Aorta (tissue), 5 donors: Measurements from ENCODE around the gene ATP2B1. TPM values are rescaled to one million over a fixed set of nuclear protein-coding genes. Genes with fewer than 3 reads are reported as not detected.
A peak's percentile ranks its signal among the peaks of the same experiment; 100 is the strongest.

Experiments used
- ATAC-seq: fragments of 200-7000 bp; cut with Tn5 transposase; one replicate; pipeline ENCODE4 v1.9.1; 2022; ENCODE audit warnings: moderate library complexity; ENCODE audit not compliant: low FRiP score
- DNase-seq, 2 donors: peaks; one replicate each; pipeline ENCODE4 v3.0.0-alpha.2; 2020
- H3K27ac ChIP-seq, 2 donors: one replicate each; pipeline ENCODE4 v1.5.1; 2013; ENCODE audit warnings: low read length in 2 of 2, mild to moderate bottlenecking in 2 of 2, moderate library complexity in 2 of 2, control low read depth in 1 of 2, inconsistent platforms in 1 of 2, low read depth in 1 of 2
- H3K27me3 ChIP-seq, 2 donors: one replicate each; pipeline ENCODE4 v1.6.1; 2013; ENCODE audit warnings: control low read depth in 1 of 2, low read length in 1 of 2, mild to moderate bottlenecking in 1 of 2, moderate library complexity in 1 of 2; ENCODE audit not compliant: insufficient read depth in 2 of 2, control insufficient read depth in 1 of 2
- H3K36me3 ChIP-seq, 2 donors: one replicate each; pipeline ENCODE4 v1.6.1; 2013; ENCODE audit warnings: control low read depth in 1 of 2, low read length in 1 of 2, mild to moderate bottlenecking in 1 of 2; ENCODE audit not compliant: insufficient read depth in 2 of 2, control insufficient read depth in 1 of 2
- H3K4me1 ChIP-seq, 2 donors: one replicate each; pipeline ENCODE4 v1.6.1; 2013; ENCODE audit warnings: low read length in 2 of 2, control low read depth in 1 of 2, mild to moderate bottlenecking in 1 of 2, moderate library complexity in 1 of 2; ENCODE audit not compliant: insufficient read depth in 2 of 2, control insufficient read depth in 1 of 2
- H3K4me3 ChIP-seq, 2 donors: one replicate each; pipeline ENCODE4 v1.5.1; 2013; ENCODE audit warnings: low read length in 2 of 2, control low read depth in 1 of 2, mild to moderate bottlenecking in 1 of 2
- H3K9me3 ChIP-seq: one replicate; pipeline ENCODE4 v1.6.1; 2013; ENCODE audit warnings: mild to moderate bottlenecking, low read length; ENCODE audit not compliant: control insufficient read depth
- WGBS, 2 donors: extraction: QIAGEN DNeasy Blood & Tissue Kit; methylation state at CpG; one replicate each; pipeline ENCODE4 v1.1.7; 2013; 5-methylcytosine and 5-hydroxymethylcytosine counted together
- intact Hi-C, 2 donors: fragments of 100-400 bp; cut with DNase I; formaldehyde crosslinking; loops; one replicate each; pipeline versions ENCODE4 v1.14.2 to v1.15.0; 2022
- polyA plus RNA-seq, 2 donors: library from polyadenylated mRNA; stranded (reverse); fragments of 200-250 nt; gene quantifications; one replicate each; pipeline ENCODE4 v1.2.3, GENCODE V29; 2013
- total RNA-seq, 2 donors: library from RNA; stranded (reverse); fragmentation: NEBNext Ultra II Directional; extraction: Animal tissue kit (Norgen Biotek cat#: 25700); gene quantifications; one replicate each; pipeline ENCODE4 v1.2.1, GENCODE V29; 2021
- donor health status: healthy with polysubstance abuse.
- donor health status: Bipolar disorder and iron deficiency.
- donor health status: DM: no; HTN: no; CAD: no.
- donor health status: DM: no; HTN: no; CAD: no.
- donor health status: DM: yes; HTN: yes; CAD: no.

The ATP2B1 gene
- total and polyA plus RNA-seq, 4 donors = 5.7 to 44.8 (median 17.5) TPM

GRCh38 chr12:89707703-89708564 lies 704 bp downstream of the ATP2B1 start:
- H3K4me3 ChIP-seq = peak overlapping the region; percentile 52 to 94
- ATAC-seq = no peak
- intact Hi-C loops = loop anchor here in 1 of 2 donors (10.0 kb wide), 2 partner anchors 163 to 353 kb away; partner anchors contain the start of gene DUSP6
- peak overlapping the region in 1 of 2 donors; percentile 66 for H3K27ac ChIP-seq
- H3K9me3 ChIP-seq = no peaks in the 10 kb centered on the region
- 1% methylated on average over 66 to 73 of the region's 73 CpGs for WGBS, 2 donors
- no peaks in the 10 kb centered on the region for H3K4me1 ChIP-seq
- no peaks in the 10 kb centered on the region for H3K36me3 ChIP-seq
- no peaks in the 10 kb centered on the region for H3K27me3 ChIP-seq
- DNase-seq = peak; percentile 72 to 84

GRCh38 chr12:89706986-89707702 lies 1.5 kb downstream of the ATP2B1 start:
- ATAC-seq (no peak), DNase-seq (peak in 1 of 2 donors; percentile 54)
- no peaks in the 10 kb centered on the region for H3K36me3 ChIP-seq
- intact Hi-C loops = loop anchor here in 1 of 2 donors (10.0 kb wide), 2 partner anchors 162 to 352 kb away; partner anchors contain the start of gene DUSP6
- H3K27ac ChIP-seq = no peak overlapping the region
- no peaks in the 10 kb centered on the region for H3K9me3 ChIP-seq
- WGBS, 2 donors = 34 to 38% methylated on average over 17 of the region's 17 CpGs
- H3K4me1 ChIP-seq = no peaks in the 10 kb centered on the region
- H3K27me3 ChIP-seq = no peaks in the 10 kb centered on the region
- peak overlapping the region; percentile 38 to 94 for H3K4me3 ChIP-seq

- H3K27ac ChIP-seq = no peak overlapping the region
- H3K4me1 ChIP-seq = no peaks in the 10 kb centered on the region
- H3K36me3 ChIP-seq = no peaks in the 10 kb centered on the region
- ATAC-seq (no peak), DNase-seq (no peak)
- no peaks in the 10 kb centered on the region for H3K27me3 ChIP-seq
- intact Hi-C loops = loop anchor here in 1 of 2 donors (10.0 kb wide), 2 partner anchors 162 to 352 kb away; partner anchors contain the start of gene DUSP6
- 96% methylated on average over 7 of the region's 7 CpGs for WGBS, 2 donors
- H3K9me3 ChIP-seq = no peaks in the 10 kb centered on the region
- no peak overlapping the region for H3K4me3 ChIP-seq
Measured at GRCh38 chr12:89706551-89706950, 2.1 kb downstream of the ATP2B1 start.

GRCh38 chr12:89704457-89704856 lies 4.2 kb downstream of the ATP2B1 start:
- Histone ChIP-seq H3K4me3 (no peak overlapping the region), H3K9me3 (no peaks in the 10 kb centered on the region), H3K27ac (no peak overlapping the region), H3K36me3 (no peaks in the 10 kb centered on the region), H3K27me3 (no peaks in the 10 kb centered on the region), H3K4me1 (no peaks in the 10 kb centered on the region)
- intact Hi-C loops = loop anchor here in 1 of 2 donors (10.0 kb wide), 2 partner anchors 160 to 350 kb away; partner anchors contain the start of gene DUSP6
- DNase-seq = no peak
- 87 to 94% methylated on average over 1 of the region's 1 CpG for WGBS, 2 donors
- ATAC-seq = no peak

GRCh38 chr12:89703768-89704167 lies 4.9 kb downstream of the ATP2B1 start:
- Histone ChIP-seq H3K9me3 (no peaks in the 10 kb centered on the region), H3K27ac (no peak overlapping the region), H3K27me3 (no peaks in the 10 kb centered on the region), H3K36me3 (no peaks in the 10 kb centered on the region), H3K4me3 (no peak overlapping the region), H3K4me1 (no peaks in the 10 kb centered on the region)
- intact Hi-C loops = loop anchor here in 1 of 2 donors (10.0 kb wide), 2 partner anchors 159 to 349 kb away; partner anchors contain the start of gene DUSP6
- 83 to 94% methylated on average over 1 of the region's 1 CpG for WGBS, 2 donors
- DNase-seq (no peak), ATAC-seq (no peak)

- Histone ChIP-seq H3K4me3 (no peak overlapping the region), H3K4me1 (no peaks in the 10 kb centered on the region), H3K27ac (no peak overlapping the region), H3K36me3 (no peaks in the 10 kb centered on the region), H3K27me3 (no peaks in the 10 kb centered on the region), H3K9me3 (no peaks in the 10 kb centered on the region)
- intact Hi-C loops = loop anchor here in 1 of 2 donors (10.0 kb wide), 2 partner anchors 158 to 348 kb away; partner anchors contain the start of gene DUSP6
- DNase-seq (no peak), ATAC-seq (no peak)
- WGBS, 2 donors = 97% methylated on average over 1 of the region's 1 CpG
Measured at GRCh38 chr12:89702503-89702902, 6.1 kb downstream of the ATP2B1 start.

GRCh38 chr12:89701606-89702206 lies 6.9 kb downstream of the ATP2B1 start:
- WGBS, 2 donors = 96% methylated on average over 3 of the region's 3 CpGs
- no peak for ATAC-seq
- intact Hi-C loops = loop anchor here in 1 of 2 donors (10.0 kb wide), 2 partner anchors 157 to 347 kb away; partner anchors contain the start of gene DUSP6

GRCh38 chr12:89700191-89700810 lies 8.3 kb downstream of the ATP2B1 start:
- Histone ChIP-seq H3K9me3 (no peaks in the 10 kb centered on the region), H3K36me3 (no peaks in the 10 kb centered on the region), H3K27me3 (no peaks in the 10 kb centered on the region), H3K4me3 (no peak overlapping the region), H3K4me1 (no peaks in the 10 kb centered on the region), H3K27ac (no peak overlapping the region)
- DNase-seq (no peak), ATAC-seq (no peak)
- intact Hi-C loops = loop anchor here in 1 of 2 donors (10.0 kb wide), 2 partner anchors 156 to 346 kb away; partner anchors contain the start of gene DUSP6
- 95 to 96% methylated on average over 4 of the region's 4 CpGs for WGBS, 2 donors

More at GRCh38 chr12:89701606-89702206, 6.9 kb downstream of the ATP2B1 start:
- no peaks in the 10 kb centered on the region for H3K9me3 ChIP-seq
- H3K4me3 ChIP-seq = no peak overlapping the region
- no peak for DNase-seq
- no peaks in the 10 kb centered on the region for H3K36me3 ChIP-seq
- H3K27me3 ChIP-seq = no peaks in the 10 kb centered on the region
- H3K4me1 ChIP-seq = no peaks in the 10 kb centered on the region
- no peak overlapping the region for H3K27ac ChIP-seq
